Testis (tissue), 3 donors: ENCODE results near the gene RSAD1. TPM values are rescaled to one million over a fixed set of nuclear protein-coding genes. Genes with fewer than 3 reads are reported as not detected.

Experiments
- DNase-seq: peaks from one replicate; pipeline ENCODE4 v3.0.0-alpha.2; 2019
- H3K27ac ChIP-seq, 2 donors: fragments of 200-600 bp; sonication (generic); one replicate each; pipeline ENCODE4 v1.5.1; 2019
- H3K27me3 ChIP-seq: fragments of 200-600 bp; sonication (generic); one replicate; pipeline ENCODE4 v1.5.1; 2019
- H3K36me3 ChIP-seq: fragments of 200-600 bp; sonication (generic); one replicate; pipeline ENCODE4 v1.5.1; 2017; ENCODE audit warnings: low read depth; ENCODE audit errors: missing control alignments
- H3K4me1 ChIP-seq: fragments of 200-600 bp; sonication (generic); one replicate; pipeline ENCODE4 v1.5.1; 2019
- H3K4me3 ChIP-seq, 2 donors: fragments of 200-600 bp; sonication (generic); one replicate each; pipeline ENCODE4 v1.5.1; 2017 to 2019
- H3K9me3 ChIP-seq: fragments of 200-600 bp; sonication (generic); one replicate; pipeline ENCODE4 v1.5.1; 2017
- POLR2A ChIP-seq: fragments of 450-650 bp; IDR thresholded peaks from one replicate; pipeline ENCODE4 v1.6.1; 2017; ENCODE audit warnings: antibody characterized with exemption, mild to moderate bottlenecking, moderate library complexity
- WGBS, 2 donors: methylation state at CpG; one replicate each; pipeline ENCODE4 v1.1.5; 2018; 5-methylcytosine and 5-hydroxymethylcytosine counted together
- intact Hi-C: fragments of 100-400 bp; cut with DNase I; formaldehyde crosslinking; loops from one replicate; pipeline ENCODE4 v1.15.1; 2023; ENCODE audit warnings: low total_unique reads
- polyA plus RNA-seq: library from polyadenylated mRNA; stranded (reverse); fragments of 350-450 nt; fragmentation: Illumina TruSeq; extraction: RNeasy Lipid Tissue Mini Kit (QIAGEN cat#74804); gene quantifications from one replicate; pipeline ENCODE4 v1.2.3, GENCODE V29; 2014; ENCODE audit warnings: low read depth, low replicate concordance; ENCODE audit not compliant: insufficient read depth
- total RNA-seq, 2 donors: library from RNA; depleted of rRNA; stranded (reverse); fragments of >200 nt; gene quantifications; one replicate each; pipeline ENCODE4 v1.2.3, GENCODE V29; 2016
- TF ChIP-seq, protein P1 (sequence below), 3 experiments: fragments of 450-650 bp in 2 of 3; fragments of 200-600 bp in 1 of 3; sonication (generic) in 1 of 3; IDR thresholded peaks; one replicate each; pipeline ENCODE4 v1.5.1; 2016 to 2019; ENCODE audit warnings: antibody characterized with exemption in 3 of 3, mild to moderate bottlenecking in 2 of 3, moderate library complexity in 1 of 3

The RSAD1 gene
- total and polyA plus RNA-seq, 3 donors from 2014 or later: 25.3 to 38.0 (median 35.7) TPM

DNA sequence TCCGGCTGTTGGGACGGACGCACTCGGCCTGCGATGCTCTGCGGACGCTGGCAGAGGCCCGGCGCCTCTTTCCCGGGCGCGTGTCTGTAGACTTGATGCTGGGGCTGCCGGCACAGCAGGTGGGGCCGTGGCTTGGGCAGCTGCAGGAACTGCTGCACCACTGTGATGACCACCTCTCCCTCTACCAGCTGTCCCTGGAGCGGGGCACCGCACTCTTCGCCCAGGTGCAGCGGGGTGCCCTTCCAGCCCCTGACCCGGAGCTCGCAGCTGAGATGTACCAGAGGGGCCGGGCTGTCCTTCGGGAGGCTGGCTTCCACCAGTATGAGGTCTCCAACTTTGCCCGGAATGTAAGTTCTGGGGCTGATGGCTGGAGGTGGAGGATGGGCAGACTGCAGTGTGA is 3.5 kb downstream of the RSAD1 start:
- DNase-seq: no peak
- Histone ChIP-seq H3K27ac (peak overlapping the region in 1 of 2 donors; percentile 75), H3K4me1 (peaks cover 22% of the 10 kb centered on the region), H3K4me3 (no peak overlapping the region), H3K9me3 (no peaks in the 10 kb centered on the region), H3K36me3 (no peaks in the 10 kb centered on the region), H3K27me3 (no peaks in the 10 kb centered on the region)
- WGBS, 2 donors: 62 to 77% methylated on average over 14 to 23 of the region's 23 CpGs
- no peak for TF ChIP-seq POLR2A
- TF ChIP-seq, protein P1, sequence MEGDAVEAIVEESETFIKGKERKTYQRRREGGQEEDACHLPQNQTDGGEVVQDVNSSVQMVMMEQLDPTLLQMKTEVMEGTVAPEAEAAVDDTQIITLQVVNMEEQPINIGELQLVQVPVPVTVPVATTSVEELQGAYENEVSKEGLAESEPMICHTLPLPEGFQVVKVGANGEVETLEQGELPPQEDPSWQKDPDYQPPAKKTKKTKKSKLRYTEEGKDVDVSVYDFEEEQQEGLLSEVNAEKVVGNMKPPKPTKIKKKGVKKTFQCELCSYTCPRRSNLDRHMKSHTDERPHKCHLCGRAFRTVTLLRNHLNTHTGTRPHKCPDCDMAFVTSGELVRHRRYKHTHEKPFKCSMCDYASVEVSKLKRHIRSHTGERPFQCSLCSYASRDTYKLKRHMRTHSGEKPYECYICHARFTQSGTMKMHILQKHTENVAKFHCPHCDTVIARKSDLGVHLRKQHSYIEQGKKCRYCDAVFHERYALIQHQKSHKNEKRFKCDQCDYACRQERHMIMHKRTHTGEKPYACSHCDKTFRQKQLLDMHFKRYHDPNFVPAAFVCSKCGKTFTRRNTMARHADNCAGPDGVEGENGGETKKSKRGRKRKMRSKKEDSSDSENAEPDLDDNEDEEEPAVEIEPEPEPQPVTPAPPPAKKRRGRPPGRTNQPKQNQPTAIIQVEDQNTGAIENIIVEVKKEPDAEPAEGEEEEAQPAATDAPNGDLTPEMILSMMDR (IDR thresholded peaks at IDR 0.05): no peak
- intact Hi-C loops: loop anchor here (5.0 to 10.0 kb wide), 2 partner anchors 60 to 143 kb away; no protein-coding TSS in a partner anchor

DNA sequence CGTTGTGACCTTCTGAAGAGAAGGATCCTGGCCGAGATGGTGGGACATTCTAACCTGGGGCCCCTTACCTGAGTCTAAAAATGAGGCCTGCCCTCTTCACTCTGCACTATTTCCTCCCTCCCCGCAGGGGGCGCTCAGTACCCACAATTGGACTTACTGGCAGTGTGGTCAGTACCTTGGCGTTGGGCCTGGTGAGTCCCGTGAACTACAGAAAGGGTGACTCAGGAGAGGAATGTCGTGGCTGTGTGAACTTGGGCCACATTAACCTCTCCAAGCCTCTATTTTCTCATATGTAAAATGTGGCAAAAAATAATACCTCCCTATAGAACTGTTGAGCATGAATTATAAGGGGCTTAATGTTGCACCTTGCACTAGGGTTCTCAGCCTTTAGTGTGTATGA is 3.9 kb downstream of the RSAD1 start:
- Histone ChIP-seq H3K9me3 (no peaks in the 10 kb centered on the region), H3K4me1 (peaks cover 22% of the 10 kb centered on the region), H3K36me3 (no peaks in the 10 kb centered on the region), H3K4me3 (no peak overlapping the region), H3K27ac (peak overlapping the region; percentile 14 to 75), H3K27me3 (no peaks in the 10 kb centered on the region)
- WGBS, 2 donors: 7% methylated on average over 5 to 7 of the region's 7 CpGs
- TF ChIP-seq, protein P1 (IDR thresholded peaks at IDR 0.05): peak; percentile 84 to 97 (median 93)
- no peak for TF ChIP-seq POLR2A
- peak; percentile 98 for DNase-seq
- intact Hi-C loops: loop anchor here (5.0 to 10.0 kb wide), 2 partner anchors 60 to 142 kb away; no protein-coding TSS in a partner anchor

DNA sequence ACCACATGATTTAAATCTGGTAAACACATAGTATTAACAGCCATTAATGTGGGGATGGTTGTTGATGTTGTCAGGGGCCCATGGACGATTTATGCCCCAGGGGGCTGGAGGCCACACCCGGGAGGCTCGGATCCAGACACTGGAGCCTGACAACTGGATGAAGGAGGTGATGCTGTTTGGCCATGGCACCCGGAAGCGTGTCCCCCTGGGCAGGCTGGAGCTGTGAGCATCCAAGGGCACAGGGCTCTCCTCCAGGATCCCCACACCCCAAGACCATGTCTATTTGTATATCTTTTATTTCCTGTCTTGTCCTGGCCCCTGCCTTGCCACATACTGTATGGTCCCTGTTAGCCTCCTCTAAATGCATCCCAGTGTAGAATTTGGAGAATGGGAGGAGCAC is 4.6 kb downstream of the RSAD1 start:
- no peaks in the 10 kb centered on the region for H3K9me3 ChIP-seq
- WGBS, 2 donors: 71 to 77% methylated on average over 5 of the region's 5 CpGs
- intact Hi-C loops: loop anchor here (5.0 to 10.0 kb wide), 2 partner anchors 59 to 142 kb away; no protein-coding TSS in a partner anchor
- no peaks in the 10 kb centered on the region for H3K36me3 ChIP-seq
- no peak for DNase-seq
- peaks cover 14% of the 10 kb centered on the region for H3K4me1 ChIP-seq
- peak overlapping the region in 1 of 2 donors; percentile 75 for H3K27ac ChIP-seq
- H3K4me3 ChIP-seq: no peak overlapping the region
- TF ChIP-seq, protein P1 (IDR thresholded peaks at IDR 0.05): no peak
- no peak for TF ChIP-seq POLR2A
- no peaks in the 10 kb centered on the region for H3K27me3 ChIP-seq

DNA sequence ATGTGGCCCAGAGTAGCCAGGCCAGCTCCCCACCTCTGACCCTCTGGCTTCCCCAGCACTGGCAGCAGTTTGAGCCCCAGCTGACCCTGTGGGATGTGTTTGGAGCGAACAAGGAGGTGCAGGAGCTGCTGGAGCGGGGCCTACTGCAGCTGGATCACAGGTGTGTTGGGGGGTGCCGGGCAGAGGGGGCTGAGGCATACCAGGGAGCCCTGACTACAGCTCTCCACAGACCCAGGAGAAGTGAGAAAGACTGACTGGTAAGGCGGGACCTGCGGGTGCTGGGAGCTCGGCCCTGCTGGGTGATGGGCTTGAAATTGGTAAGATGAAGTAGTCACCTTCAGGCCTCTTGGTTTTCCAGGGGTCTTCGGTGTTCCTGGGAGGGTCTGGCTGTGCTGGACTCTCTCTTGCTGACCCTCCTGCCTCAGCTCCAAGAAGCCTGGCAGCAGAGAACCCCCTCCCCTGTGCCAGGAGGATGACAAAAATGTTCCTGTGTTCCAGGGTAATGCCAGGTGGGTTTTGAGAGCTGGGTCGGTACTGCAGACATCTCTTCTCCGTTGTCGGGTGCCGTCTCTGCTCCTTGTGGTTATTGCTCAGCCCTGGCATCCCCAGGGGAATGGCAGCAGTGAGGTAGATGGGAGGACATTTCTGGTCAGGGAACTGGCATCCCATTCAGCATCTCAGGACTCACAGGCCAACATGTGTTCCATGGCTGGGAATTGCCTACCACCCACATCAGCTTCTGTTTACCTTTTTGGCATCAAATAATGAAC is 5.9 kb downstream of the RSAD1 start:
- Histone ChIP-seq H3K27ac (no peak overlapping the region), H3K36me3 (no peaks in the 10 kb centered on the region), H3K9me3 (no peaks in the 10 kb centered on the region), H3K27me3 (no peaks in the 10 kb centered on the region), H3K4me1 (peaks cover 11% of the 10 kb centered on the region), H3K4me3 (no peak overlapping the region)
- DNase-seq: no peak
- intact Hi-C loops: loop anchor here (5.0 to 10.0 kb wide), 2 partner anchors 58 to 140 kb away; no protein-coding TSS in a partner anchor
- WGBS, 2 donors: 95 to 98% methylated on average over 8 to 11 of the region's 11 CpGs
- no peak for TF ChIP-seq POLR2A
- TF ChIP-seq, protein P1 (IDR thresholded peaks at IDR 0.05): no peak
